Trophoblast cell (in vitro differentiated cells and primary cell): ENCODE results near the gene TVP23B.
"Not testable (repeated sequence)": the region's sequence is repeated elsewhere in the genome, so short reads cannot be mapped to it uniquely, and the experiment has no call there.

Experiments used
- DNase-seq, 2 donors: peaks; one replicate each; pipeline ENCODE4 v3.0.0-alpha.2; 2016
- H2AFZ ChIP-seq: 2 replicates; pipeline ENCODE4 v1.6.1; 2013; ENCODE audit warnings: low read length, moderate library complexity, mild to moderate bottlenecking; ENCODE audit not compliant: insufficient read depth, poor library complexity
- H2AK5ac ChIP-seq: 2 replicates; pipeline ENCODE4 v1.6.1; 2013; ENCODE audit warnings: mild to moderate bottlenecking, low read length
- H2BK120ac ChIP-seq: 2 replicates; pipeline ENCODE4 v1.6.1; 2013; ENCODE audit warnings: low read length, mild to moderate bottlenecking, moderate library complexity; ENCODE audit not compliant: insufficient read depth, poor library complexity
- H2BK12ac ChIP-seq: 2 replicates; pipeline ENCODE4 v1.6.1; 2013; ENCODE audit warnings: mild to moderate bottlenecking, low read length, moderate library complexity
- H2BK5ac ChIP-seq: 2 replicates; pipeline ENCODE4 v1.6.1; 2013; ENCODE audit warnings: low read length, low read depth, moderate library complexity, mild to moderate bottlenecking; ENCODE audit not compliant: poor library complexity
- H3K14ac ChIP-seq: 2 replicates; pipeline ENCODE4 v1.6.1; 2013; ENCODE audit warnings: mild to moderate bottlenecking, low read length
- H3K18ac ChIP-seq: 2 replicates; pipeline ENCODE4 v1.6.1; 2013; ENCODE audit warnings: mild to moderate bottlenecking, low read length
- H3K23ac ChIP-seq: 2 replicates; pipeline ENCODE4 v1.6.1; 2013; ENCODE audit warnings: low read length
- H3K27ac ChIP-seq: 2 replicates; pipeline ENCODE4 v1.5.1; 2013; ENCODE audit warnings: low read depth, mild to moderate bottlenecking, inconsistent platforms, low read length, moderate library complexity
- H3K27me3 ChIP-seq: 2 replicates; pipeline ENCODE4 v1.6.1; 2013; ENCODE audit warnings: inconsistent platforms, mild to moderate bottlenecking, low read length, moderate library complexity; ENCODE audit not compliant: insufficient read depth
- H3K36me3 ChIP-seq, 2 experiments: 1 replicate in 1 of 2; 2 replicates in 1 of 2; pipeline ENCODE4 v1.6.1; 2013; ENCODE audit warnings: low read length in 2 of 2, mild to moderate bottlenecking in 2 of 2, moderate library complexity in 1 of 2; ENCODE audit not compliant: insufficient read depth in 2 of 2, control insufficient read depth in 1 of 2
- H3K4ac ChIP-seq: 2 replicates; pipeline ENCODE4 v1.6.1; 2013; ENCODE audit warnings: low read depth, mild to moderate bottlenecking, low read length, moderate library complexity
- H3K4me1 ChIP-seq, 2 experiments: 1 replicate in 1 of 2; 2 replicates in 1 of 2; pipeline ENCODE4 v1.6.1; 2013; ENCODE audit warnings: low read length in 2 of 2, mild to moderate bottlenecking in 2 of 2, moderate library complexity in 1 of 2; ENCODE audit not compliant: insufficient read depth in 2 of 2, control insufficient read depth in 1 of 2
- H3K4me2 ChIP-seq: 2 replicates; pipeline ENCODE4 v1.6.1; 2013; ENCODE audit warnings: inconsistent platforms, mild to moderate bottlenecking, low read length, moderate library complexity
- H3K4me3 ChIP-seq: 2 replicates; pipeline ENCODE4 v1.5.1; 2013; ENCODE audit warnings: mild to moderate bottlenecking, low read depth, low read length, inconsistent platforms
- H3K79me1 ChIP-seq: one replicate; pipeline ENCODE4 v1.6.1; 2013; ENCODE audit warnings: low read length
- H3K79me2 ChIP-seq: 2 replicates; pipeline ENCODE4 v1.6.1; 2013; ENCODE audit warnings: low read length, mild to moderate bottlenecking; ENCODE audit not compliant: control insufficient read depth, insufficient read depth, poor library complexity
- H3K9ac ChIP-seq: 2 replicates; pipeline ENCODE4 v1.6.1; 2013; ENCODE audit warnings: mild to moderate bottlenecking, low read length
- H3K9me3 ChIP-seq: 2 replicates; pipeline ENCODE4 v1.6.1; 2013; ENCODE audit warnings: low read depth, mild to moderate bottlenecking, control low read depth, inconsistent platforms, low read length; ENCODE audit not compliant: insufficient read depth
- H4K12ac ChIP-seq: 2 replicates; pipeline ENCODE4 v1.6.1; 2013; ENCODE audit warnings: low read depth, mild to moderate bottlenecking, low read length, moderate library complexity
- H4K8ac ChIP-seq: 2 replicates; pipeline ENCODE4 v1.6.1; 2013; ENCODE audit warnings: low read depth, mild to moderate bottlenecking, low read length, moderate library complexity
- H4K91ac ChIP-seq: one replicate; pipeline ENCODE4 v1.6.1; 2013; ENCODE audit warnings: low read depth, mild to moderate bottlenecking, low read length, moderate library complexity
- WGBS: extraction: QIAGEN DNeasy Blood & Tissue Kit; methylation state at CpG from one replicate; pipeline ENCODE4 v1.1.7; 2013; ENCODE audit warnings: missing lambda C conversion rate; ENCODE audit not compliant: insufficient read length, insufficient coverage; ENCODE audit errors: extremely low coverage; 5-methylcytosine and 5-hydroxymethylcytosine counted together

TVP23B gene

DNA sequence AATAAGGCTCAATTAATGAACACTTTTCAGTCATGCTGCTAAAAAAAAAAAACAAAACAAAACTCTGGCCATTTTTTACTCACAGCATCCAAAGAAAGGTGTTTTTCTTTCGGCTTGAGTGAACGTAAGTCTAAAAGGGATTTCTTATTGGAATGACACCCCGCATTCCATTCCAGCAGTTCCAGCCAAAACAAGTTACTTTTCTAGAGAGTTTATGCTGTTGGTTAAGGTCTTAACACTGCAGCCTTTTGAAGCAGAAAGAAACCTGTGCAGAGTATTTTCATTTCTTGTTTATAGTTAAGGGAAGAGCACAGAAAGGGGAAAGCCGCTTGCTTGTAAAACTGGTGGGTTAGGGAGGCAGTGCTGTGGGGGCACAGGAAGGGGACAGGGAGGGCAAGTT is 9.9 kb upstream of the TVP23B start:
- H3K4me2 ChIP-seq, H3K23ac ChIP-seq, H4K8ac ChIP-seq, H3K4me3 ChIP-seq, H3K14ac ChIP-seq, H3K27ac ChIP-seq, H2AFZ ChIP-seq, H3K79me2 ChIP-seq, H4K12ac ChIP-seq, H3K27me3 ChIP-seq, H3K79me1 ChIP-seq, H2BK12ac ChIP-seq, H2BK120ac ChIP-seq, H3K9ac ChIP-seq, H2BK5ac ChIP-seq, DNase-seq, H3K4ac ChIP-seq, H3K4me1 ChIP-seq, H3K9me3 ChIP-seq, H3K18ac ChIP-seq, H4K91ac ChIP-seq, H2AK5ac ChIP-seq, H3K36me3 ChIP-seq: not testable (repeated sequence)
- no CpG with 5 or more reads among the region's 4 CpGs for WGBS

DNA sequence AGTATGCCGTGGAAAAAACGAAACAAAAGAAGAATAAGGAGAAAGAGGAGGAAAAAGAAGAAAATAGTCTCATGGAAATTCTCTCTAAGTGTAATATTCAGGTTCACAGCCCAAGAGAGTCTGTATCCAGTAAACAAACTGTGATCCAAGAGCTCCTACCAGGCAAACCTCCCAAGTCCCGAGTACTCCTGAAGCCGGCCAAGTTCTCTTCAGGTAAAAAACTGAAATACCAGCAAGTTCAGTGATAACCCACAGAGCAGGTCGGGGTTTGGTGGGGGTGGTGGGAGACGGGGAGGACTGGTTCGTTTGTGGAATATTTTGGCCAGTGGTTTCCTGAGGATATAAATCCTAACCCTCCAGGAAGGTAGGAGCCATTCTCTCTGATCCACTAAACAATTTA is 8.5 kb upstream of the TVP23B start:
- Histone ChIP-seq H3K4me2 (no peak overlapping the region), H3K79me1 (no peaks in the 10 kb centered on the region), H3K4ac (no peak overlapping the region), H2BK120ac (no peak overlapping the region), H3K4me3 (no peak overlapping the region), H3K79me2 (no peaks in the 10 kb centered on the region), H3K9ac (no peak overlapping the region), H4K8ac (no peak overlapping the region), H3K9me3 (no peaks in the 10 kb centered on the region), H3K4me1 (no peaks in the 10 kb centered on the region), H3K23ac (no peak overlapping the region), H3K14ac (no peak overlapping the region), H3K27me3 (no peaks in the 10 kb centered on the region), H4K91ac (no peak overlapping the region), H2BK12ac (no peak overlapping the region), H3K18ac (no peak overlapping the region), H2AK5ac (no peak overlapping the region), H2AFZ (no peak overlapping the region), H4K12ac (no peak overlapping the region), H2BK5ac (no peak overlapping the region), H3K36me3 (no peaks in the 10 kb centered on the region), H3K27ac (no peak overlapping the region)
- DNase-seq: no peak
- no CpG with 5 or more reads among the region's 7 CpGs for WGBS

DNA sequence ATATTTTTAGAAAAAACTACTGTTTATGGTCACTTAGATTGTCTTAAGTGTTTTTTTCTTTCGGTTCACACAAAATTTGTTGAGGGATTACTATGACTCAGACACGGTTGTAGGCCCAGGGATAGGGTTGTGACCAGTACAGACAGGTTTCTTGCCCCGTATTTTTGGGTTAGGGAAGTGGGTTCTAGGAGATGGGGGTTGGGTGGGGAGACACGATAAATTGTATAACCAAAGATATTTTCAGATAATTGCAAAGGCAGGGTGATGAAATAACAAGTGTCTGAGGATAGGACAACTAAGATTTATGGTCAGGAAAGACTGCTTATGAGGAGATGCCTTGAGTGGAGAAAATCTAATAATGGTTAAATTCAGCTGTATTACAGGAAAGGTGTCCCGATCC is 822 bp downstream of the TVP23B start:
- H3K9ac ChIP-seq, H3K23ac ChIP-seq, H3K9me3 ChIP-seq, H2AK5ac ChIP-seq, H2BK12ac ChIP-seq, H3K79me1 ChIP-seq, H2AFZ ChIP-seq, H2BK5ac ChIP-seq, H4K91ac ChIP-seq, H3K36me3 ChIP-seq, H2BK120ac ChIP-seq, H3K4ac ChIP-seq, H3K4me1 ChIP-seq, H3K18ac ChIP-seq, H3K14ac ChIP-seq, H4K12ac ChIP-seq, H4K8ac ChIP-seq, DNase-seq, H3K79me2 ChIP-seq, H3K27me3 ChIP-seq, H3K4me3 ChIP-seq, H3K27ac ChIP-seq: not testable (repeated sequence)
- peak overlapping the region; percentile 53 for H3K4me2 ChIP-seq
- WGBS: no CpG with 5 or more reads among the region's 5 CpGs

DNA sequence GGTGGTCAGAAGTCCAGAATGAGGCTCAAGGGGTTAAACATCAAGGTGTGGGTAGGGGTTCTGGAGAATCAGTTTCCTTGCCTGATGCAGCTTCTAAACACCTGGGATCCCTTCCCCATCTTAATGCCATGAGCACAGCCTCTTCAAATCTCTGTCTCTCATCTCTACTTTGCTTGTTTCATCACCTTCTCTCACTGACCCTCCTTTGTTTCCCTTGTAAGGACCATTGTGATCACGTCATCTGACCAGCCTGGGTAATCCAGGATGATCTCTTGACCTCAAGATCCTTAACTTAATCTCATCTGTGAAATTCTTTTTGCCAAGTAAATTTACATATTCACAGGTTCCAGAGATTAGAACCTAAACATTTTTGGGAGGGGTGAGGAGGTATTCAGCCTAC is 5.0 kb downstream of the TVP23B start:
- not testable (repeated sequence) for H2AFZ ChIP-seq

More for the DNA sequence above, 5.0 kb downstream of the TVP23B start:
- H2BK120ac ChIP-seq, H3K18ac ChIP-seq, H4K91ac ChIP-seq, H3K23ac ChIP-seq, H3K14ac ChIP-seq, H2BK5ac ChIP-seq, H3K4ac ChIP-seq, H3K79me1 ChIP-seq, H3K27me3 ChIP-seq, H3K4me2 ChIP-seq, H3K4me1 ChIP-seq, H3K4me3 ChIP-seq, H2BK12ac ChIP-seq, H4K8ac ChIP-seq, H3K9me3 ChIP-seq, H3K9ac ChIP-seq, H3K79me2 ChIP-seq, H3K36me3 ChIP-seq, DNase-seq, H4K12ac ChIP-seq, H3K27ac ChIP-seq, H2AK5ac ChIP-seq: not testable (repeated sequence)
- no CpG with 5 or more reads among the region's 1 CpG for WGBS
